GM19467 (cell line): ENCODE measurements around the gene IL17REL.

ENCODE experiments used
- ATAC-seq: cut with Tn5 transposase; IDR thresholded peaks from one replicate; pipeline ENCODE4 v1.9.1; 2021; ENCODE audit warnings: mild to moderate bottlenecking, moderate library complexity; ENCODE audit not compliant: unreplicated experiment

IL17REL gene

DNA sequence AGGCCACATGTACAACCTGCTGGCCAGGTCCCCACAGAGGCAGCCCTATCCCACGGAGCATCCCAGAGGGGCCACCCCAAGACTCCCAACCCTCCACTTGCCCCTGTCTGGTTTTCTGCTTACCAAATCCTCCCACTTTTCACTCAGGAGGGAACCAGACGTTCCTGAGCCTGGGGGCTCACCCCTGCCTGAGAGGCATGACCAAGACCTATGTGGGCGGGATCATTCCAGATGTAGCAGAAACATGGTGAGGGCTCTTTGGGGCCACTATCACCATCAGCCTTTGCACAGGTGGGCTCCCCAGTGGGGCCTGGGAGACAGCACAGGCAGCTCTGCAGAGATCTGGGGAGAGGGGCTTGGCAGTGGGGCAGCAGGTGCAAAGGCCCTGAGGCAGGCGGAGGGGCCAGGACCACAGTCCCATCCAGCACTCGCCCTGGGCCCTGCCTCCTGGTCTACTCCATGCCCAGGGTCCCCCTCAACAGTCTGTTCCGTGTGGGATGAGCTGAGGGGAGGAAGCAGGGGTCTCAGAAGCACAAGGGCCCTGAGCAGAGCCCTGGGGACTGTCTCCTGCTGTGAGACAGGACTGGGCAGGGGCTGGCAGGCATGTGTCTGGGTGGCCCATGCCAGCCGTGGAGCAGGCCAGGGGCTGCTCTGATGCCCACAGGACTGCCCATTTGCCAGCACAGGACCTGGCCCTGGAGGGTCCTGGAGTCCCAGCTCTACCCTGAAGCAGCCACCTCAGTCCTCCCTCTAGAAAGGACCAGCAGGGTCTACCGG is 42.6 kb downstream of the IL17REL start:
- ATAC-seq = no peak

DNA sequence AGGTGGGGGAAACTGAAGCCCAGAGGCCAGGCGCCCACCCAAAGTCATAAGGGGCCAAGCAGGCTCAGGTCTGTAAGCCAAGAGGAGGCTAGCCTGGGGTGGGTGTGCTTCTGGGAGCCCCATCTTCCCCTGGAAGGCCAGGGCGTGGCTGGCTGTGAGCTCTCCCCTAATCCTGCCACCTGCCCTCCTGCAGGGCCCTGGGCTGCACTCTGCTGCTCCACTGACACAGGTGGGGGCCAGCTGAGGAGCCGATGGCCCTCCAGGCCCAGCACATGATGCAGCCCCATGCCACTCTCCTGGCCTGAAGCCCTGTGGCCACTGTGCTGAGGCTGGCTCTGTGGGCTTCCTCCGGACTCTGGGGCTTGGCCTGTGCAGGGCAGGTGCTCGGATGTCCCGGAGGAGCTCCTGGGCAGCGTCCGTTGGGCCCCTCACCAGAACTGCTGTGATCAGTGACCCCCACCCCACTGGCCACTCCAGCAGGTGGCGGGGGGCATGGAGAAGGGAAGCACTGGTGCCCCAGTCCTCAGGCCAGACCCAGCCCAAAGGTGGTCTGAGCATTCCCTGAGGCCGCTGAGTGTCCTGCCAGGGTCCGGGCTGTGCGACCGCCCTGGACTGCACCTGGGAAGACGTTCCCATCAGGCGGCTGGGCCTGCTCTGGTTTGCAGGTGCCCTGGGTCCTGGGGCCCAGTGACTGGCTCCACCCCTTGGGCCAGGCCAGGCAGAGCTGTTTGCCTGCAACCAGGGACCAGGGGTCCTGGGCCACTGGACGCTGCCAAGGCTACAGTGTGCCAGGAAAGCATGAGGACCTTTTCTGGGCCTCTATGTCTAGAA is 43.5 kb downstream of the IL17REL start:
- no peak for ATAC-seq

DNA sequence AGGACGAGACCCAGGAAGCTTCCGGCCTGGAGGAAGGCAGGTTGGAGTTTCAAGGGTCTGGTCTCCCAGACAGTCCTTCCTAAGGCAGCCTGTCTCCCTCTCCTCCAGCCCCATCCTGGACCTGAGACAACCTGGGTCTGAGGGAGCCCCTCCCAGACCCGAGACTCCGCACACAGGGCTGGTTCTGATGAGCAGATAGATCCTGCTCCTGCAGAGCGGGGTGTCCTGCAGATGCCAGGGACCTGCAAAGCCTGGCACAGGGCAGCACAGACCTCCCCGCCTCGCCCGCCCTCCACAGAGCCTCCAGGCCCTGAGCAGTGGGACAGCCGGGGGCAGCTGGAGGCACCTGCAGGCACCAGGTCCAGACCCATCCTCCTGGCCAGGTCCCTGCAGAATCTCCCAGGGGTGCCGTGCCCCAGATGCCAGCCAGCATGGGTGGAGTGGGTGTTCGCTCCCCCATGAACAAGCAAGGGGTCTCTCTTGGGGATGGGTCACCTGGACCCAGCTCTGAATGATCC is 44.2 kb downstream of the IL17REL start:
- no peak for ATAC-seq

DNA sequence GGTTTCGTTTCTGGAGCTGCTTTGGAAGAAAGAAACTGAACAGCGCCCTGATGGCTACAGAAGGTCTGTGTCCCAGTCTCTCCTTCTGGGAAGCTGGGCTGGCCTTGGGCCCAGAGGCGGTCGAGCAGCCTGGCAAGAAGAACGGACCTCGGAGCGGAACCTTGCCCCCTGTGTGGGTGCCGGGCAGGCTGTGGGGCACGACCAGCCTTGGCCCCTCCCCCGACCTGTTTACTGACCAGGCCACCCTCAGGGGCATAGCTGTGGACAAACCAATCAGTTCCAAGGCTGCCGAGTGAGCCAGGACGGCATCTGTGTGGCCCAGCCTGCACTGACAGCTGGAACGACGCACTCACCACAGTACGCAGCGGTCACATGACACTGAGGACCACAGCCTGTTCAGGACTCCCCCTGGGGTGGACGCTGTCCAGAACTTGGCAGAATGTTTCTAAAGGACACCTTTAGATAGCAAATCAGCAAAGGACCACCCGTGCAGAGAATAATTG is 44.8 kb downstream of the IL17REL start:
- no peak for ATAC-seq

DNA sequence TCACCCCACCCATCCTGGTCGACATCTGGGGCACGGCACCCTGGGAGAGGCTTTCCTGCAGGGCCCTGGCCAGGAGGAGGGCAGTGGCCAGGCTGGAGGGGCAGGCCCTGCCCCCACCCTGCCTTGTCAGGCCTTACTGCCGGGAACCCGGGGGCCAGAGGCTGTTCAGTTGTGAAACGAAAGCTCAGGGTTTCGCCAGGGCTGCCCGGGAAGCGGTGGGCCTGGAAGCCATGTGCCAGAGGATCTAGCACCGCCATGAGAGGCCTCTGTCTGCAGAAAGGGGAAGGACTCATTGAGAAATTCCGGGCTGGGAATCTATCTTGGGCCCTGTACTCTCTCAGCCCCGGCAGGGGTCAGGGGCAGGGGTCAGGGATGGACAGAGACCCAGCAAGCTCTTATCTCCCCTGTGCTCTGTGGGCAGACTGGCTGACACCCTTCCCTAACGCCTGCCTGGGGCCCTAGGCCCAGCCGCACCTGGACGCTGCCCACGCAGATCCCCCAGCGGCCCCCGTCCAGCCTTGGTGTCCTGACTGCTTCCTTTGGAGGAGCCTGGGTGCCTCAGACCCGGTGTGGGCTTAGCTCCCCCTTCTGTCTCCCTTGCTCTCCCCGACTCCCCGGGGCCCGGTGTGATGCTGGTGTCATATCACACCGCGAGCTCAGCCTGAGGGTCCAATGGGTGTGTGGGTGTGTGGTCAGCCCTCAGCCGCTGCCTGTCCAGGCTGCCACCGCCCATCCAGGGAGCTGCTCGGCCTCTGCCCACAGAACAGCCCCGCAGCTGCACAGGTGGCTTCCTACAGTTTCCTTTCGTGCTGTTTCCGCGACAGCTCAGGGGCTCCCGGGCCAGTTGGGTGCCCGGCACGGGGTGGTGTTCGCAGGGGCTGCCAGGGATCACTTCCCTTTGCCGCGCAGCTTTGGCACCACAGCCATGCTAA is 45.5 kb downstream of the IL17REL start:
- no peak for ATAC-seq

DNA sequence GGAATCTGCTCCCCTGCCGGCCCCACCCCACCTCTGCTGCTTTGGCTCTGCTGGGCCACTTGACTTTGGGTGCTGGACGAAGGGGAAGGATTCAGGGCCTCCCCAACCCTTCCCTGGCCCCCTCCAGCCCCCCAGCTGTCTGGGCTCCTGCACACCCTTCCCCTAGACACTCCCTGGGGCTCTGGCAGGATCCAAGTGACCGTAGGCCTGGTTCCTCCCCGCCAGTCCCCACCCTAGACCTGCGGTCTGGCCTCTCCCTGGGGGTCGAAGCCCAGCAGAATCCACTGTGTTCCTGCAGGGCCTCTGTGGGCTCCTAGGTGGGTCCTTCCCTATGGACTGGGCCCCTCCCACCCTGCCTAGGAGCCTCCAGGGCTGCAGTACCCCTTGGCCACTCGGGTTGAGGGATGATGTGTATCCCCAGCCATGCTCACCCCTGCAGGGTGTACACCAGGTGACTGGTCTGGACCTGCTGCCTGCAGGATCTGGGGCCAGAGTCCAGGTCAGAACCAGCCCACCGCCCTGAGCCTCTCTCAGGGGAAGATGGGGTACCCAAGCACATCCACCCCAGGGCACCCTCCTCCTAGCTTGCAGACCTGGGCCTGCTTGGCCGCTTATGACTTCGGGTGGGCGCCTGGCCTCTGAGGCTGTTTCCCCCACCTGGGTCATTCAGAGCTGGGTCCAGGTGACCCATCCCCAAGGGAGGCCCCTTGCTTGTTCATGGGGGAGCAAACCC is 46.4 kb downstream of the IL17REL start:
- ATAC-seq = no peak

DNA sequence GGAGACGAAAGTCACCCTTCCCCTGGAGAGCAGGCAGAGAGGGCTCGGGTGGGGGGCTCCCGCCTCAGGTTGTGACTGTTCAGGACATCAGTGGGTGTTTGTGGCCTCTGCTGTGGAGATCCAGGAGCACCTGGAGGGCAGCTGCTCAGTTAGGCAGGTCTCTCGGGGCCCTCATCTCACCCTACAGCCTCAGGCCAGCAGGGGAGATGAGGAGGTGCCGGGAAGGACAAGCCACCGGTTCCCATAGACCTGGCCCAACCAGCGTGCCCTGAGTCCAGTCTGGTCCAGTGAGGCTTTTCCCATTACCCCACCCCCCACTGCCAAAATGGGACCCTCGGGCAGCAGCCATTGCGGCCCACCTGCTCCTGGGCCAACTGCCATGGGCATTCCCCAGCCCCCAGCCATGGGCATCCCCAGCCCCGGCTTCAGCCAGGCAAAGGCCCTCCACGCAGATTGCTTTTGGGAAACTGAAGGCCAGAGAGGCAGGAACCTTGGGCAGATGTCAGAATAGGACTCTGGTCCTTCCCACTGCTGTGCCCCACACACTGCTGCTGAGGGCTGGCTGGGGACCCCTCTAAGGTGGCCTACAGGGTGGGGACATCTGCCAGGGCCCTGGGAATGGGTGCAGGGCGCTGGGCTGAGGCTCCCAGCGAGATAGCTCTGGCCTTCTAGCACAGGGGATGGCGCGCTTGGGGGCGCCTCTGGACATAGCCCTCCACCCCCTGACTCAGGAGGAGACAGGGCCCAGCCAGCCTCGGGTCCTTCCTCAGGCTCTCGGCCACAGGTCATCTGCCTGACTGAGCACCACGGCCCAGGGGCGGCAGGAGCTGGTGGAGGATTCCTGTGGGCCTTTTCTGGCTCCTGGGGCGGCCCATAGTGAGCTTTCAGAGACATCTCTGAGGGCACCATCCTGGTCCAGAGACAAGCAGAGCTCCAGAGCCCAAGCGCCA is 47.2 kb downstream of the IL17REL start:
- no peak for ATAC-seq

DNA sequence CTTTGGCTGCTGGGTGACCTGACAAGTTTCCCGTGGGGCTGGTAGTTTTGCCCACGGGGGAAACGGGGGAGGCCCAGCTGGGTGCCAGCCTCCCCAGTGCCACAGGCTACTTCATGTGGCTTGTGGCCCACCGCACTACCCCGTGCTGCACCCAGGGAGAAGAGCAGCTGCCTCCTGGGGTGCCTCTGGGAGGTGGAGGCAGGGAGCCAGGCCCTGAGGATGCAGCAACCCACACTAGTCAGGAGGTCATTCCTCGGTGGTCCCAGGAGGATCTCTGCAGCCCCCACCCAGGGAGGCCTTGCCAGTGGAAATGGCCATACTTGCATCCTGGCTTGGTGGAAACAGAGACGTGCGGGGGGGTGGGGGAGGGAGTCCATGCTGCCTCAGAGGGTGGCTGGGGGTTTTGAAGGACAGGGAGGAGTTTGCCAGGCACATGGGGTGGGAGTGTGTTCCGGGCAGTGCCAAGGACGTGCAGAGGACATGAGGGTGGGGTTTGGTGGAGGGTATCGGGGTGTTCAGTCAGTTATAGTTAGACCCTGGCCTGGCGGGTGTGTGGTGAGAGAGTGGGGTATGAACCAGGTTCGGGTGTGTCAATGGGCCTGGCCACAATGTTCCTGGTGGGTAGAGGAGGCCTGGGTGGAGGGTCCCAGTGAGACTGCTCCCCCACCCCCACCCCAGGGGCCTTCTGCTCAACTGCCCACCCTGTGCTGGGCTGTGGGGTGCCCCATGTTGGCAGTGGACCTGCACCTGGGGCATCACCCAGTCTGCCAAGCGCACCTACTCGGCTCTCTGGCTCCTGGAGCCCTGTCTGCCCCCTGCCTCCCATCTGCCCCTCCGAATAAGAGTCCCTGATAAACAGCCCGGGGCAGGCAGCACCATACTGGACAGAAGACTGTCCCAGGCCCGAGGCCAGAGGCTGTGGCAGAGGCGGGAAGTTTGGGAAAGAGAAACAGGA is 48.2 kb downstream of the IL17REL start:
- ATAC-seq = no peak

DNA sequence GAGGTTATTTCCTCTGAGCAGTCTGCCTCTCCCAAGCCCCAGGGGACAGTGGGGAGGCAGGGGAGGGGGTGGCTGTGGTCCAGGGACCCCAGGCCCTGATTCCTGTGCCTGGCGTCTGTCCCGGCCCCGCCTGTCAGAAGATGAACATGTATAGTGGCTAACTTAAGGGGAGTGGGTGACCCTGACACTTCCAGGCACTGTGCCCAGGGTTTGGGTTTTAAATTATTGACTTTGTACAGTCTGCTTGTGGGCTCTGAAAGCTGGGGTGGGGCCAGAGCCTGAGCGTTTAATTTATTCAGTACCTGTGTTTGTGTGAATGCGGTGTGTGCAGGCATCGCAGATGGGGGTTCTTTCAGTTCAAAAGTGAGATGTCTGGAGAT is 48.9 kb downstream of the IL17REL start:
- ATAC-seq = no peak

DNA sequence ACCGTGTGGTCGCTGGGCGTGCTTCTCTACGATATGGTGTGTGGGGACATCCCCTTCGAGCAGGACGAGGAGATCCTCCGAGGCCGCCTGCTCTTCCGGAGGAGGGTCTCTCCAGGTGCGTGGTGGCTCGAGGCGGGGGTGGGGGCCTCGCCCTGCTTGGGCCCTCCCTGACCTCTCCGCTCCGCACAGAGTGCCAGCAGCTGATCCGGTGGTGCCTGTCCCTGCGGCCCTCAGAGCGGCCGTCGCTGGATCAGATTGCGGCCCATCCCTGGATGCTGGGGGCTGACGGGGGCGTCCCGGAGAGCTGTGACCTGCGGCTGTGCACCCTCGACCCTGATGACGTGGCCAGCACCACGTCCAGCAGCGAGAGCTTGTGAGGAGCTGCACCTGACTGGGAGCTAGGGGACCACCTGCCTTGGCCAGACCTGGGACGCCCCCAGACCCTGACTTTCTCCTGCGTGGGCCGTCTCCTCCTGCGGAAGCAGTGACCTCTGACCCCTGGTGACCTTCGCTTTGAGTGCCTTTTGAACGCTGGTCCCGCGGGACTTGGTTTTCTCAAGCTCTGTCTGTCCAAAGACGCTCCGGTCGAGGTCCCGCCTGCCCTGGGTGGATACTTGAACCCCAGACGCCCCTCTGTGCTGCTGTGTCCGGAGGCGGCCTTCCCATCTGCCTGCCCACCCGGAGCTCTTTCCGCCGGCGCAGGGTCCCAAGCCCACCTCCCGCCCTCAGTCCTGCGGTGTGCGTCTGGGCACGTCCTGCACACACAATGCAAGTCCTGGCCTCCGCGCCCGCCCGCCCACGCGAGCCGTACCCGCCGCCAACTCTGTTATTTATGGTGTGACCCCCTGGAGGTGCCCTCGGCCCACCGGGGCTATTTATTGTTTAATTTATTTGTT is 49.6 kb downstream of the IL17REL start:
- no peak for ATAC-seq

DNA sequence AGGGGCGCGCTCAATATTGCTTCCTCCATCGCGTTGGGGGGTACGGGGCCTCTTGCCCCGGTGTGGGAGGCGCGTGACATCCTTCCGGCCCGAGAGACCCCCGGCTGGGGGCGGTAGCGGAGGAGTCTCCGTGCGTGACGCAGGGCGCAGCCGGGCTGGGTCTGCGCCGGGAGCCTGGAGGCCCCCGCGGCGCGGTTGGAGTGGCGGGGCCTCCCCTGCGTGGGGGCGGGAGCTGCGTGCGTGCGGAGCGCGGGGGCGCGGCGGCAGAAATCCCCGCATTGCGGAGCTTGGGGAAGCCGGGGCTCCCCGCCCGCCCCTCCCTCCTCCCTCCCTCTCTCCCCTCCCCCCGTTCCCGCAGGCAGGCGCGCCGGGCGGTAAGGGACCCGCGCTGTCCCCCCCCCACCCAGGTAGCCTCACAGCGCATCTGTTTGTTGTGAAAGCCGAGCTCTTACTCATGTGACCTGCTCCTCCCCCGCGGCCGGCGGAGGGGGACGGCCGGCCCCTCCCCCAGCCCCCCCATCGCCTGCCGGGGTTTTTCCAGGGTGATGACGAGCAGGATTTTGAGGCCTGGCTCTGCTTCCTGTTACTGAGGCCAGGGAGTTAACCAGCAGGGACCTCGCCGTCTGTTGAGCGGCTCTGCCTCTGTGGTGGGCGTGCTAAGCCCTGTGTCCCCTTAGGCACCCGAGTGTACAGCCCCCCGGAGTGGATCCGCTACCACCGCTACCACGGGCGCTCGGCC is 50.4 kb downstream of the IL17REL start:
- ATAC-seq = no peak

DNA sequence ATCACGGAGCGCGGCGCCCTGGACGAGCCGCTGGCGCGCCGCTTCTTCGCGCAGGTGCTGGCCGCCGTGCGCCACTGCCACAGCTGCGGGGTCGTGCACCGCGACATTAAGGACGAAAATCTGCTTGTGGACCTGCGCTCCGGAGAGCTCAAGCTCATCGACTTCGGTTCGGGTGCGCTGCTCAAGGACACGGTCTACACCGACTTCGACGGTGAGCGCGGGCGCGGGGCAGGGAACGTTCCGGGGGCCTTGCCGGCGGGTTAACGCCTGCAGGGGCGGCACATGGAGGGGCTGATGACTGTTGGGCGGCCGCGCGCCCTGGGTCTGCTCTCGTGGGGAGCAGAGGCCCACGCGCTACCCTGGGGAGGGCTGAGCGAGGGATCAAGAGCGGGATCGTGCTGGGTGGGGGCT is 51.0 kb downstream of the IL17REL start:
- no peak for ATAC-seq

DNA sequence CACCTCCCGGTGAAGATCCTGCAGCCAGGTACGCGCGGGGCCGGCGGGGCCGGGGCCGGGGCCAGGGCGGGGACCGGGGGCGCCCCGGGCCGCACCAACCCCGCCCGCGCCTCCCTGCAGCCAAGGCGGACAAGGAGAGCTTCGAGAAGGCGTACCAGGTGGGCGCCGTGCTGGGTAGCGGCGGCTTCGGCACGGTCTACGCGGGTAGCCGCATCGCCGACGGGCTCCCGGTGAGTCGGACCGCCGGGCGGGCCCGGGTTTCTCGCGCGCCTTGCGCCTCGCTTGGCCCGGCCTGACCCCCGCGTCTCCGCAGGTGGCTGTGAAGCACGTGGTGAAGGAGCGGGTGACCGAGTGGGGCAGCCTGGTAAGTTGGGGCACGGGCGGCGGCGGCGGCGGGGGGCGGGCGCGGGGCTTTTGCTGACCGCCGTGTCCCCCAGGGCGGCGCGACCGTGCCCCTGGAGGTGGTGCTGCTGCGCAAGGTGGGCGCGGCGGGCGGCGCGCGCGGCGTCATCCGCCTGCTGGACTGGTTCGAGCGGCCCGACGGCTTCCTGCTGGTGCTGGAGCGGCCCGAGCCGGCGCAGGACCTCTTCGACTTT is 51.5 kb downstream of the IL17REL start:
- ATAC-seq = no peak

DNA sequence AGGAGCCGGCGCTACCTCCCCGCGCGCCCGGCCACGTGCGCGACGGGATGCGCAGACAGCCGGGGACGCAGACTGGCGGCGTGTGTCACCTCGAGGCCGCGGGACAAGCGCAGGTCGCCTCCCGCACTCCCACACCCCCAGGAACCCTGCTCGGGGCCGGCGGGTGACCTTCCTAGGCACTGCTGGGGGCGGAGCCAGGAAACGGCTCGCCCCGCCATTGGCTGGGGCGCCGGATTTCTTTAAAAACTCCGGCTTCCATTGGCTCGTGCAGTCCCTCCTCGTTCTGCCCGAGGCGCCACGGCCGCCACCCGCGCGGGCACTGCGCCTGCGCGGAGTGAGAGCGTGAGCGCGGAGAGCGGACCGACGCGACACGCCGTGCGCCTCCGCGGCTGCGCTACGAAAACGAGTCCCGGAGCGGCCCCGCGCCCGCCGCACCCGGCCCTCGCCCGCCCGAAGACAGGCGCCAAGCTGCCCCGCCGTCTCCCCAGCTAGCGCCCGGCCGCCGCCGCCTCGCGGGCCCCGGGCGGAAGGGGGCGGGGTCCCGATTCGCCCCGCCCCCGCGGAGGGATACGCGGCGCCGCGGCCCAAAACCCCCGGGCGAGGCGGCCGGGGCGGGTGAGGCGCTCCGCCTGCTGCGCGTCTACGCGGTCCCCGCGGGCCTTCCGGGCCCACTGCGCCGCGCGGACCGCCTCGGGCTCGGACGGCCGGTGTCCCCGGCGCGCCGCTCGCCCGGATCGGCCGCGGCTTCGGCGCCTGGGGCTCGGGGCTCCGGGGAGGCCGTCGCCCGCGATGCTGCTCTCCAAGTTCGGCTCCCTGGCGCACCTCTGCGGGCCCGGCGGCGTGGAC is 52.2 kb downstream of the IL17REL start, which contains the start of gene PIM3:
Gene PIM3, plus strand, starts transcription at position 614 of the 846 bp plus-strand sequence. Its CDS starts 176 bp downstream, at position 790.
- ATAC-seq = peak; percentile 53

DNA sequence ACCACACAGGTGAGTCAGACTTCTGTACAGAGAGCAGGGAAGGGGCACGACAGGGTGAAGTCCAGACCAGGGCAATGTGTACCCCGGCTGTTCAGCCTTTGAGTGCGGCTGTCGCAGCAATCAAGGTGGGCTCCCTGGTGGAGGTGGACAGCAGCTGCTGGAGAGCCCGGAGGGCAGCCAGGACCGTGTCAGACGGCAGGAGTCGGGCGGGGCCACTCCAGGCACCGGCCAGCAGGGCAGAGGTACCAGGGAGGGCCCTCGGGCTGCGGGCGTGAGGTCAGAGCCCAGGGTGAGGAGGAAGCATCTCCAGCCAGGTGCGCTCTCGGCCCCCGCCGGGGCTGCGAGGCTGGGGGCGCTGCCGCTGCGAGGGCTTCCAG is 52.8 kb downstream of the IL17REL start:
- peak; percentile 3 for ATAC-seq
